Nephron (organoid): Measurements from ENCODE around the gene CSMD2.
A peak's percentile ranks its signal among the peaks of the same experiment; 100 is the strongest.

ENCODE experiments used
- H3K27ac Mint-ChIP-seq, 3 experiments: 2 replicates each; pipeline ENCODE4 v1.8.0; 2020; ENCODE audit warnings: mixed read lengths in 3 of 3, mild to moderate bottlenecking in 2 of 3, moderate library complexity in 1 of 3
- H3K27me3 Mint-ChIP-seq: 2 replicates; pipeline ENCODE4 v1.8.0; 2021; ENCODE audit warnings: low read depth, mild to moderate bottlenecking, moderate library complexity, mixed read lengths
- H3K36me3 Mint-ChIP-seq: 2 replicates; pipeline ENCODE4 v1.8.0; 2020; ENCODE audit warnings: low read depth, mixed read lengths
- H3K4me1 Mint-ChIP-seq: 2 replicates; pipeline ENCODE4 v1.8.0; 2020; ENCODE audit warnings: mixed read lengths
- H3K4me3 Mint-ChIP-seq, 3 experiments: 2 replicates each; pipeline ENCODE4 v1.8.0; 2020; ENCODE audit warnings: mild to moderate bottlenecking in 3 of 3, mixed read lengths in 3 of 3, moderate library complexity in 2 of 3
- H3K9me3 Mint-ChIP-seq: 2 replicates; pipeline ENCODE4 v1.8.0; 2020; ENCODE audit warnings: mixed read lengths
- TF ChIP-seq, protein P1 (sequence below), 3 experiments: fragments of 200-600 bp; sonication (generic); IDR thresholded peaks; one replicate each; pipeline ENCODE4 v1.5.0; 2021; ENCODE audit warnings: antibody characterized with exemption in 3 of 3; ENCODE audit not compliant: unreplicated experiment in 3 of 3

CSMD2 gene

DNA sequence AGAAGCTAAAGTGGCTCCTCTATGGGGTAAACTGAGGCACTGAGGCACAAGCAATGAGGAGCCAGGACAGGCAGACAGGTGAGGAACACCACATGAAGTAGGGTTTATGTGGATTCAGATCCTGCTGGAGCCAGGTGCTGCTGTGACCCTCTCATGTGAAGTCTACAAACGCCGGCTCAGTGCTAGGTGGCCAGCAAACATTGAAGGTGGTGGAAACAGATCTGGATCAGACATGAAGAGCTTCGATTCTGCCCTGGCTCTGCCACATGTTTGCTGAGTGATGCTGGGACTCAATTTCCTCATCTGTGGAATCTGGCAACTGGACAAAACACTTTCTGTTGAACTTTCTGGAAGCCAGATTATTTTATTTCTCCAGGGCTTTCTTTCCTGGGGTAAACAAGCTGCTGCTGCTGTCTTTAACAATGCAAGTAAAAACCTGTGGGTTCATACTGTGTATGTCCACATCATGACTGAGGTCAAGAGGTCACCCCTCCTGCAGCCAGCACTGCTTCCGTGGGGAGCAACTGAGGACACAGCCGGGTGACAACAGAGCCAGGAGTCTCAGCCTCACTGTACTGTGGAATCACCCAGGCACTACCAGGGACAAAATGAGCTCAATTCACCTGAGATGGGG is 267.8 kb downstream of the CSMD2 start:
- Mint-ChIP-seq H3K4me1 (peaks cover 11% of the 10 kb centered on the region), H3K36me3 (no peaks in the 10 kb centered on the region), H3K27ac (no peak overlapping the region), H3K4me3 (no peak overlapping the region), H3K27me3 (peaks cover 2% of the 10 kb centered on the region), H3K9me3 (no peaks in the 10 kb centered on the region)
- TF ChIP-seq, protein P1, sequence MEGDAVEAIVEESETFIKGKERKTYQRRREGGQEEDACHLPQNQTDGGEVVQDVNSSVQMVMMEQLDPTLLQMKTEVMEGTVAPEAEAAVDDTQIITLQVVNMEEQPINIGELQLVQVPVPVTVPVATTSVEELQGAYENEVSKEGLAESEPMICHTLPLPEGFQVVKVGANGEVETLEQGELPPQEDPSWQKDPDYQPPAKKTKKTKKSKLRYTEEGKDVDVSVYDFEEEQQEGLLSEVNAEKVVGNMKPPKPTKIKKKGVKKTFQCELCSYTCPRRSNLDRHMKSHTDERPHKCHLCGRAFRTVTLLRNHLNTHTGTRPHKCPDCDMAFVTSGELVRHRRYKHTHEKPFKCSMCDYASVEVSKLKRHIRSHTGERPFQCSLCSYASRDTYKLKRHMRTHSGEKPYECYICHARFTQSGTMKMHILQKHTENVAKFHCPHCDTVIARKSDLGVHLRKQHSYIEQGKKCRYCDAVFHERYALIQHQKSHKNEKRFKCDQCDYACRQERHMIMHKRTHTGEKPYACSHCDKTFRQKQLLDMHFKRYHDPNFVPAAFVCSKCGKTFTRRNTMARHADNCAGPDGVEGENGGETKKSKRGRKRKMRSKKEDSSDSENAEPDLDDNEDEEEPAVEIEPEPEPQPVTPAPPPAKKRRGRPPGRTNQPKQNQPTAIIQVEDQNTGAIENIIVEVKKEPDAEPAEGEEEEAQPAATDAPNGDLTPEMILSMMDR (IDR thresholded peaks at IDR 0.05; ENCODE audit: unreplicated experiment in 3 of 3), result no peak

DNA sequence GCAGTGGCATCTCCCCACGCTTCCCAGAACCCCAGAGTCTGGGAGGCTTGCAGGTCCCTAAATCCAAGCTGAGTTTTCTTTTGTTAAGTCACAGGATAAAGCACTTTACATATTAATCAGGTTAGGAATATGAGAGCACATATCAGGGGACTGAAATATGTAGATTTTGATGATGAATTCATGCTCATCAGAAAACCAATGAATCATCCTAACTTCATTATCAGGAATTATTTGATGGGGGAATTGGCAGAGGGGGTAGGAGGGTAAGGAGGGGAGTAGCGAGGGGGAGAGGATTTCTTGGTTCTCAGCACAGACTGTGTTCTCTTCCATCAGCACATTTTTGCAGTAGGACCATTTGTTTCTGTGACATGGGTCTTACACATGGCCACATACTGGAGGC is 269.1 kb downstream of the CSMD2 start:
- H3K36me3 Mint-ChIP-seq, result no peaks in the 10 kb centered on the region
- TF ChIP-seq, protein P1 (IDR thresholded peaks at IDR 0.05; ENCODE audit: unreplicated experiment in 3 of 3), result no peak
- H3K4me3 Mint-ChIP-seq, result no peak overlapping the region
- peaks cover 11% of the 10 kb centered on the region for H3K4me1 Mint-ChIP-seq
- no peaks in the 10 kb centered on the region for H3K27me3 Mint-ChIP-seq
- no peak overlapping the region for H3K27ac Mint-ChIP-seq
- H3K9me3 Mint-ChIP-seq, result no peaks in the 10 kb centered on the region

DNA sequence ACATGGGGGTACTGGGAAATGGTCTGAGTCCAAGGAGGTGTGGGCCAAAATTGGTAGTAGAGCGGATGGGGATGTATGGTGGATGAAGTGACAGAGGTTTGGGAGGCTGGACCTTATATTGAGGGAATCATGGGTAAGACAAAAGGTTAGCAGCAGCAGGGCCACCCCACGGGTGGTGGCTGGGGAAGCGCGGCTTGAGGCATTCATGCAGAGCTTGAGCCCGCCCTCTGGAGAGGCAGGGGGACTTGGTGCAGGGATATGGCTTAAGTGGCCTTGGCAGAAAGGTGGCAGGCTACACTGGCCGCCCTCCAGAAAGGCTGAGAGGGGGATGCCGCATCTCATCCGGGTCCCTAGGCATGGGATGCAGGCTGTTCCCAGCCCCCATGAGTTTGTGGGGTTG is 269.6 kb downstream of the CSMD2 start:
- no peaks in the 10 kb centered on the region for H3K36me3 Mint-ChIP-seq

DNA sequence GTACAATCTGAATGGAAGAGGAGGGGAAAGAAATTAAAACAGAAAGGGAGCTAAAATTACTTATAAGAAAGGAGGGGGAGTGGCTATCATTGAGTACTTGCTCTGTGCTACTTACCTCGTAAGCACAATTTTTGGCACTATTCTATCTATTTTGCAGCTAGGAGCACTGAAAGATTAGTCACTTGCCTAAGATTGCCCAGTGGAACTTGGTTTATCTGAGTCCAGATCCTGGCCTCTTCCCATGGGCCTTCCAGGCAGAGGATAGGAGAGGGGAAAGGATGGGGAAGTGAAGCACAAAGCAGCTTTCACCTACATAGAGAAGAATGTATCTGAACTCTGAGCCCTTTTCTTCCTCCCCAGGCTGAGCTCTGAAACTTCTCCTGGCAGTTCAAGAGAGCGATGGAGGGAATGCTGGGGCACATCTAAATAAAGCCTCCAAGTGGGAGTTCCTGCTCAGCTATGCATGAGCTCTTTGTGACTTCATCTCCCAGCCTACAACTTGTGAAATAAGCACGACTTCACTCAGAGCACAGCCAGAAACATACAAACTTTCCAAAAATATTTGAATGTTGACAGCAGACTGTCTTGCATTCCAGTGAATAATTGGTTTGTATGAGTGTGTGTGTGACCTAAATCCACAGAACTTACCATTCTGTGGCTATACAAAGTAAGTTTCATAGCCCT is 271.7 kb downstream of the CSMD2 start:
- Mint-ChIP-seq H3K27ac (peak overlapping the region in 2 of 3 experiments; percentile 15 to 52), H3K4me1 (peaks cover 11% of the 10 kb centered on the region), H3K27me3 (no peaks in the 10 kb centered on the region), H3K36me3 (no peaks in the 10 kb centered on the region), H3K9me3 (no peaks in the 10 kb centered on the region), H3K4me3 (no peak overlapping the region)
- TF ChIP-seq, protein P1 (IDR thresholded peaks at IDR 0.05; ENCODE audit: unreplicated experiment in 3 of 3), result no peak

More for the DNA sequence above, 269.6 kb downstream of the CSMD2 start:
- Mint-ChIP-seq H3K27ac (no peak overlapping the region), H3K27me3 (no peaks in the 10 kb centered on the region), H3K4me3 (no peak overlapping the region), H3K4me1 (peaks cover 11% of the 10 kb centered on the region), H3K9me3 (no peaks in the 10 kb centered on the region)
- TF ChIP-seq, protein P1 (IDR thresholded peaks at IDR 0.05; ENCODE audit: unreplicated experiment in 3 of 3), result no peak

DNA sequence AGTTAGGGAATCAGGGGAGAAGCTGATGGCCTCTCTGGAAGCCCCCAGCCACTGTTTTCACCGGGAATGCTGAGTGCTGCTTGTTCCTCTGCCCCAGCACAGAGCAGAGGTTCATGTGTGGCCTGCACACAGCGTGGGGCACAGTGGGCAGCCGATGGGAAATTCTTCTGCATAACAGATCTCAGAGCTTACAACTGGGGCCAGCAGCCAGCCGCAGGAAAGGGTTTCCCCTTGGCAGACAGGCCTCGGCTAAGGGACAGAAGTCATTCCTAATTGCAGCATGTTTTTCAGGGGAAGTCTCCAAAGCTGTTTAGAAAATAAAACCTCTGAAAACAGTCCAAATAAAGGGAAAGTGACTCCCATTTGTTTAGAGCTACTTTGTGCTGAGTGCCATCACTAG is 278.5 kb downstream of the CSMD2 start:
- Mint-ChIP-seq H3K27me3 (peaks cover 3% of the 10 kb centered on the region), H3K4me3 (no peak overlapping the region), H3K27ac (no peak overlapping the region), H3K36me3 (no peaks in the 10 kb centered on the region), H3K4me1 (peaks cover 14% of the 10 kb centered on the region), H3K9me3 (no peaks in the 10 kb centered on the region)
- TF ChIP-seq, protein P1 (IDR thresholded peaks at IDR 0.05; ENCODE audit: unreplicated experiment in 3 of 3), result no peak

DNA sequence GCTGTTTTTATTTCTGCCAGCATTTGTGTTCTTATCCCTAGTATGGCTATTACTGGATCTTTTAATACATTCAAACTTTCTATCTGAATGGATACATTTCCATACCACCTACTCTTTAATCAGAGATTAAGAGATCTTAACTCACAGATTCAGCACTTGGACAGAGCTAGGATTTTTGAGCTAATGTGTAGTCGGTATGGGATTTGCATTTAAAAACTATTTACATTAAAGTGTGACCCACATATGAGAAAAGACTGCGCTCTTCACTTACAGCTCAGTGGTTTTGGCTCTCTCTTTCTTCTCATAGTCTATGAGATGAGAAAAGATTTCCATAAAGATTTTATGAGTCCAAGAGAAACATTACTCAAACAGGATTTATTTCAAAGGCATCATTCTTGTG is 284.7 kb downstream of the CSMD2 start:
- Mint-ChIP-seq H3K36me3 (no peaks in the 10 kb centered on the region), H3K9me3 (no peaks in the 10 kb centered on the region), H3K4me1 (peaks cover 9% of the 10 kb centered on the region), H3K27ac (no peak overlapping the region), H3K4me3 (no peak overlapping the region), H3K27me3 (peaks cover 22% of the 10 kb centered on the region)
- TF ChIP-seq, protein P1 (IDR thresholded peaks at IDR 0.05; ENCODE audit: unreplicated experiment in 3 of 3), result no peak
